Neural progenitor cell (in vitro differentiated cells): ENCODE measurements around the gene NLGN3.

Source experiments
- CTCF ChIP-seq: fragments of 200-600 bp; sonication (generic); IDR thresholded peaks from 2 replicates; pipeline ENCODE4 v1.5.1; 2017; ENCODE audit warnings: antibody characterized with exemption, mild to moderate bottlenecking
- EZH2 ChIP-seq: fragments of 200-600 bp; sonication (generic); IDR thresholded peaks from 2 replicates; pipeline ENCODE4 v1.6.1; 2017; ENCODE audit warnings: antibody characterized with exemption, mild to moderate bottlenecking, moderate library complexity

DNA sequence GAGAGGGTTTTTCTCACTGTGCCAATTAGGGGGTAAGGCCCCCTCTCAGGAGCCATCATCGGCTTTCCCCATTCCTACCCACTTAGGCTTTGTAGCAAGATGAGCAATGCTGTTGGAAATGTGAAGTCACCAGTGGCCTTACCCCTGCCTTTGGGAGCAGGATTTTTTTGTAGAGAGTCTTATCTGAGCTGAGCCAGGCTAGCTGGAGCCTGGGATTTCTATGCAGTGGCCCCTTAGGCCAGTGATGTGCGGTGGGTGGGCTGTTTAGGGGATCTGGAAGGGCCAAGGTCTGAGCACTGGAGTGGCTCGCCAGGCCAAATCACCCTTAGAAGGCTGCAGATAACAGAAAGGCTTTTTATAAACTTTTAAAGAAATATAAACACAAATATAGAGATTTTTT is 42.3 kb upstream of the NLGN3 start:
- no peak for TF ChIP-seq CTCF
- TF ChIP-seq EZH2, result no peak
